GM12801 (cell line): Measurements from ENCODE around the gene ZMYND15.

Experiments used
- TF ChIP-seq, protein P1 (sequence below): IDR thresholded peaks from one replicate; pipeline ENCODE4 v1.5.1; 2011; ENCODE audit warnings: control low read depth; ENCODE audit not compliant: insufficient read length; ENCODE audit errors: extremely low read depth

The ZMYND15 gene

GRCh38 chr17:4704991-4705390 is 34.6 kb upstream of the ZMYND15 start:
- TF ChIP-seq, protein P1, sequence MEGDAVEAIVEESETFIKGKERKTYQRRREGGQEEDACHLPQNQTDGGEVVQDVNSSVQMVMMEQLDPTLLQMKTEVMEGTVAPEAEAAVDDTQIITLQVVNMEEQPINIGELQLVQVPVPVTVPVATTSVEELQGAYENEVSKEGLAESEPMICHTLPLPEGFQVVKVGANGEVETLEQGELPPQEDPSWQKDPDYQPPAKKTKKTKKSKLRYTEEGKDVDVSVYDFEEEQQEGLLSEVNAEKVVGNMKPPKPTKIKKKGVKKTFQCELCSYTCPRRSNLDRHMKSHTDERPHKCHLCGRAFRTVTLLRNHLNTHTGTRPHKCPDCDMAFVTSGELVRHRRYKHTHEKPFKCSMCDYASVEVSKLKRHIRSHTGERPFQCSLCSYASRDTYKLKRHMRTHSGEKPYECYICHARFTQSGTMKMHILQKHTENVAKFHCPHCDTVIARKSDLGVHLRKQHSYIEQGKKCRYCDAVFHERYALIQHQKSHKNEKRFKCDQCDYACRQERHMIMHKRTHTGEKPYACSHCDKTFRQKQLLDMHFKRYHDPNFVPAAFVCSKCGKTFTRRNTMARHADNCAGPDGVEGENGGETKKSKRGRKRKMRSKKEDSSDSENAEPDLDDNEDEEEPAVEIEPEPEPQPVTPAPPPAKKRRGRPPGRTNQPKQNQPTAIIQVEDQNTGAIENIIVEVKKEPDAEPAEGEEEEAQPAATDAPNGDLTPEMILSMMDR, result no peak

GRCh38 chr17:4706121-4706520 is 33.5 kb upstream of the ZMYND15 start:
- TF ChIP-seq, protein P1, result no peak

- TF ChIP-seq, protein P1, result no peak
Measured at GRCh38 chr17:4708436-4708835, 31.2 kb upstream of the ZMYND15 start.

DNA sequence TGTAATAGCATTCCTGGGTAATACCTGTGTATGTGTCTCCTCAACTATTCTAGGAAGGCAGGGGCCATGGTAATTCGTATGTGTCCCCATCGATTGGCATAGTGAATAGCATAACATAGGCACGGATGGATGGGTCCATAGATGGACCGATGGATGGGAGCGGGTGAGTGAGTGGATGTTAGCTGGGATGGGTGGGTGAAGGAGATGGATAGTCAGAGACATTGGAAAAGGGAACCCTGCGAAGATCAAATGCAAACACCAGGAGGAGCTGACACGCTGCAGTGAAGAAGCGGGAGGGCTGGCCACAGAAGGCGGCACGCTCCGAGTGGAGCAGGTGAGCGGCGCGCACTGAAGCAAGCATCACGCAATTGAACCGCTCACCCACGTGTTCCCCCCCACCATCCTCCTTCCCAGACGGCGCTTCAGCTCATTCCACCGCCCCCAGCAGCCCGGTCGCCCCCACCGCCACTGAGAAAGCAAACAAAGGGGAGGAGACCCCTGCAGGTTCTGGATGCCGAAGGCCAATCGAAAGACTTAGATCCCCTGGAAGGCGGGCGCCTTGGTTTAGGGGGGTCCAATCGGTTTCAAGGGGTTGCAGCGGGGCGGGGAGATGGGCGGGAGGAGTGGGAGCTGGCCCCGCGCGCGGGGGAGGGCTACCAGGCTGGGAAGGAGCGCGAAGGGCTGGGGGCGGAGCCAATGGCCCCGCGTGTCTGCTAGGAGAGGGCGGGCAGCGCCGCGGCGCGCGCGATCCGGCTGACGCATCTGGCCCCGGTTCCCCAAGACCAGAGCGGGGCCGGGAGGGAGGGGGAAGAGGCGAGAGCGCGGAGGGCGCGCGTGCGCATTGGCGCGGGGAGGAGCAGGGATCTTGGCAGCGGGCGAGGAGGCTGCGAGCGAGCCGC is 29.6 kb upstream of the ZMYND15 start, which contains the start of gene ARRB2:
TSS of gene ARRB2 (plus strand) at position 839 of the 899 bp plus-strand sequence. CDS start 90 bp downstream, outside the sequence.
- TF ChIP-seq, protein P1, result no peak

DNA sequence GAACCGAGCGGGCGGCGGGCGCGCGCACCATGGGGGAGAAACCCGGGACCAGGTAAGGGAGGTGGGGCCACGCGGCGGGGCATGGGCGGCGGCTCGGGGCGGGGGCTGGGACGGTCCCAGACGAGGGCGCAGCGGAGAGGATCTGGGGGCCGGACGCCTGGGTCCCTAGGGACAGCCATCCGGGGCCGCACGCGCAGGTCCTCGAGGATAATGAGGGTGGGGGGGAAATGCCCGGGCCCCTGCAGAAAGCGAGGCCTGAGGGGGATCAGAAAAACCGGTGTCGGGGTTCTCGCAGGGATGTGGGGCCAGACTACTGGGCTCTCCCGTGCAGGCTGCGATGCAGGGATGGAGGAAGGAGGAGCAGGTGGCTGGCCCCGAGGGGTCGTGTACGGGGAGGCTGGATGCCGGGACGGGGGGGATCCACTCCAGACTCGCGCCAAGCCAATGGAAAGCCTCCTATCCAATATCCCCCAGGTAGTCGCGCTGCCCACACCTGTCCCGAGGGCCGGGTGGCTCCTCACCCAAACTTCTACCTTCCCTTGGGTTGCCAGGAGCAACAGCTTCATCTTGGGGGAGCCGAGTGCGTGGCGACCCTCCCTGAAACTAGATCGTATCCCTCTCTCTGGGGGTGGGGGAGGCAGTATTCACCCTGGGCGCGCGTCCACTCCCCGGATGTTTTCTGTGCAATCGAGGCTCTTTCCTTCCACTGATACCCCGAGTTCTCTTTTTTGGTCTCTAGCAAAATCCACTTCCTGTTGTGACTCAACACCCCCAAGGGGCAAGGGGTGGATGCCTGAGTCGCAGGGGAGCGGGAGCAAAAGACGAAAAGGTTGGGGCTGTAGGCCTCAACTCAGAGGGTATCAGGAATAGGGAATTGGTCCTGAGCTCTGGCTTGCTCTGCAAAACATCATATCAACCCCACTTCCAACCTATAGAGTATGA is 28.7 kb upstream of the ZMYND15 start:
- TF ChIP-seq, protein P1, result no peak

GRCh38 chr17:4711661-4712181 is 27.9 kb upstream of the ZMYND15 start:
- TF ChIP-seq, protein P1, result no peak

DNA sequence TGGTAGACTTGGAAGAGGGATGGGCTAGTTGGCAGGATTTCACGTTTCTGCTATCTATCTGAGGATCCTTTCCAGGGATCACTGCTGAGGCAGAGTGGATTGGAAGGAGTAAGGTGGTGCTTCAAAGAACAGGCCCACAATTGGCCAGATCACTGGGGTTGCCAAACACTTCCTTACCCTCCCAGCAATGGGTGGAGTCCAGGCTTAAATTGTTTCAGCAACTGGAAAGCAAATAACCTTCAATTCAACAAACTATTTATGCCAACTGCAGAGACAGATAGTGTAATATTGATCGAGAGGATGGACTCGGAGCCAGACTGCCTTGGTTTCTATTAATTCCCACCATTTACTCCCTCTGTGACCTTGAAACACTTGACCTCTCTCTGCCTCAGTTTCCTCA is 27.1 kb upstream of the ZMYND15 start:
- TF ChIP-seq, protein P1, result no peak
